ENCODE data around the gene PRDX1.

DNA sequence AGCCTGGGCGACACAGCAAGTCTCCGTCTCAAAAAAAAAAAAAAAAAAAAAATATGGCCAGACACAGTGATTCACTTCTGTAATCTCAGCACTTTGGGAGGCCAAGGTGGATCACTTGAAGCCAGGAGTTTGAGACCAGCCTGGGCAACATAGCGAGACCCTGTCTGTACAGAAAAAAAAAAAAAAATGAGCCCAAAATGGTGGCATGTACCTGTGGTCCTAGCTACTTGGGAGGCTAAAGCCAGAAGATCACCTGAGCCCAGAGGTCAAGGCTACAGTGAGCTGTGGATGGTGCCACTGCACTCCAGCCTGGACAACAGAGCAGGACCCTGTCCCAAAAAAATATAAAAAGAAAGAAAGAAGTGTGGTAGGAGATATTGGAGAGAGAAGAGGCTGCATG is 29.0 kb downstream of the PRDX1 start:
- TF ChIP-seq, protein P1, sequence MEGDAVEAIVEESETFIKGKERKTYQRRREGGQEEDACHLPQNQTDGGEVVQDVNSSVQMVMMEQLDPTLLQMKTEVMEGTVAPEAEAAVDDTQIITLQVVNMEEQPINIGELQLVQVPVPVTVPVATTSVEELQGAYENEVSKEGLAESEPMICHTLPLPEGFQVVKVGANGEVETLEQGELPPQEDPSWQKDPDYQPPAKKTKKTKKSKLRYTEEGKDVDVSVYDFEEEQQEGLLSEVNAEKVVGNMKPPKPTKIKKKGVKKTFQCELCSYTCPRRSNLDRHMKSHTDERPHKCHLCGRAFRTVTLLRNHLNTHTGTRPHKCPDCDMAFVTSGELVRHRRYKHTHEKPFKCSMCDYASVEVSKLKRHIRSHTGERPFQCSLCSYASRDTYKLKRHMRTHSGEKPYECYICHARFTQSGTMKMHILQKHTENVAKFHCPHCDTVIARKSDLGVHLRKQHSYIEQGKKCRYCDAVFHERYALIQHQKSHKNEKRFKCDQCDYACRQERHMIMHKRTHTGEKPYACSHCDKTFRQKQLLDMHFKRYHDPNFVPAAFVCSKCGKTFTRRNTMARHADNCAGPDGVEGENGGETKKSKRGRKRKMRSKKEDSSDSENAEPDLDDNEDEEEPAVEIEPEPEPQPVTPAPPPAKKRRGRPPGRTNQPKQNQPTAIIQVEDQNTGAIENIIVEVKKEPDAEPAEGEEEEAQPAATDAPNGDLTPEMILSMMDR (conservative IDR thresholded peaks at IDR 0.05; ENCODE audit: low read depth, low read length): no peak
- no peak for TF ChIP-seq EZH2 (IDR thresholded peaks at IDR 0.05; ENCODE audit: borderline replicate concordance, low read depth, low read length, poor library complexity, severe bottlenecking)

All from A673 (cell line).